Fibroblast of lung (primary cell): ENCODE data around the gene TTC24. TPM values are rescaled to one million over a fixed set of nuclear protein-coding genes. Genes with fewer than 3 reads are reported as not detected.

ENCODE experiments used
- DNase-seq, 2 donors: peaks; one replicate each; pipeline versions ENCODE4 v3.0.0 to v3.0.0-alpha.2; 2010; ENCODE audit warnings: low read depth in 2 of 2
- H2AFZ ChIP-seq: 2 replicates; pipeline ENCODE4 v1.5.1; 2012; ENCODE audit warnings: low read length, control low read depth, inconsistent platforms
- H3K27ac ChIP-seq: 2 replicates; pipeline ENCODE4 v1.5.1; 2011; ENCODE audit warnings: low read length, control low read depth; ENCODE audit not compliant: insufficient read depth
- H3K27me3 ChIP-seq: 2 replicates; pipeline ENCODE4 v1.5.1; 2011; ENCODE audit warnings: mild to moderate bottlenecking, low read length; ENCODE audit not compliant: control insufficient read depth, insufficient read depth
- H3K36me3 ChIP-seq: 2 replicates; pipeline ENCODE4 v1.5.1; 2011; ENCODE audit warnings: low read length; ENCODE audit not compliant: control insufficient read depth, insufficient read depth
- H3K4me1 ChIP-seq: 2 replicates; pipeline ENCODE4 v1.5.1; 2011; ENCODE audit warnings: low read length; ENCODE audit not compliant: control insufficient read depth, insufficient read depth; ENCODE audit errors: extremely low read depth
- H3K4me2 ChIP-seq: 2 replicates; pipeline ENCODE4 v1.5.1; 2011; ENCODE audit warnings: low read length, control low read depth; ENCODE audit not compliant: insufficient read depth; ENCODE audit errors: extremely low read depth
- H3K4me3 ChIP-seq, 4 experiments: fragments of 200-600 bp in 1 of 4; sonication (generic) in 1 of 4; replicated peaks in 1 of 4; 2 replicates each; pipeline ENCODE4 v1.5.1; 2011 to 2016; ENCODE audit warnings: low read length in 4 of 4, low read depth in 3 of 4, mild to moderate bottlenecking in 3 of 4, control low read depth in 2 of 4, inconsistent platforms in 1 of 4, mixed read lengths in 1 of 4; ENCODE audit not compliant: insufficient read depth in 1 of 4; ENCODE audit errors: control extremely low read depth in 1 of 4
- H3K79me2 ChIP-seq: 2 replicates; pipeline ENCODE4 v1.5.1; 2012; ENCODE audit warnings: mild to moderate bottlenecking, low read length, inconsistent platforms; ENCODE audit not compliant: control insufficient read depth, insufficient read depth
- H3K9ac ChIP-seq: 2 replicates; pipeline ENCODE4 v1.5.1; 2011; ENCODE audit warnings: mild to moderate bottlenecking, low read length, control low read depth; ENCODE audit not compliant: insufficient read depth
- H3K9me3 ChIP-seq: 2 replicates; pipeline ENCODE4 v1.5.1; 2012; ENCODE audit warnings: low read depth, low read length; ENCODE audit not compliant: control insufficient read depth, insufficient read depth
- H4K20me1 ChIP-seq: 2 replicates; pipeline ENCODE4 v1.5.1; 2011; ENCODE audit warnings: low read length; ENCODE audit not compliant: control insufficient read depth, insufficient read depth; ENCODE audit errors: extremely low read depth
- EZH2 ChIP-seq: IDR thresholded peaks from 2 replicates; pipeline ENCODE4 v1.5.1; 2012; ENCODE audit warnings: low read length, control low read depth, mild to moderate bottlenecking; ENCODE audit errors: missing control alignments
- polyA plus RNA-seq, 2 donors: library from polyadenylated mRNA; depleted of rRNA in 1 of 2; stranded (reverse) in 1 of 2; unstranded in 1 of 2; fragments of >200 nt; gene quantifications; 2 replicates each; pipeline ENCODE4 v1.2.1, GENCODE V29; 2011 to 2012; ENCODE audit warnings: missing spikeins in 1 of 2
- total RNA-seq: library from RNA; depleted of rRNA; stranded (reverse); fragments of >200 nt; gene quantifications from 2 replicates; pipeline ENCODE4 v1.2.1, GENCODE V29; 2014
- TF ChIP-seq, protein P1 (sequence below), 2 donors: IDR thresholded peaks in 1 of 2; conservative IDR thresholded peaks in 1 of 2; 1 replicate in 1 of 2; 2 replicates in 1 of 2; pipeline ENCODE4 v1.5.1; 2011 to 2012; ENCODE audit warnings: low read length in 2 of 2, control low read depth in 1 of 2, inconsistent platforms in 1 of 2, low read depth in 1 of 2, mild to moderate bottlenecking in 1 of 2

Gene TTC24
- total and polyA plus RNA-seq, 2 donors (not counting 1 experiment from before 2014, with no cell fraction given): not detected

DNA sequence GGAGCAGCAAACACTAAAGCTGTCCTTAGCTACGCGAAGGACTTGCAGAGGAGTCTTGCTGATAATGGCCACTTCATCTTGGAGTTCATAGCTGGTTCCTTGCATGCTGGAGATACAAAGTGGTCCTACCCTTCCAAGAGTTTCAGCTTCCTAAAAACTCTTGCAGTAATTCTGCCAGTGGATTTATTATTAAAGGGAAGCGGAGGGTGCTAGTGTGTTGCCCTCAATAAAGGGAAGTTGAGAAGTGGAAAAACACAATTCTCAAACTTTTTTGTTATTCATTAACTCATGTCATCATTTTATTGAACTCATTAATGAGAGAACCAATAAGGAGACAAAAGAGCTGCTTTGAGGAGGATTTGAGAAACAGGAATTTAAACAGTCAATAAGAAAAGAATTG, 33.1 kb downstream of the TTC24 start:
- Histone ChIP-seq H3K27ac (no peak overlapping the region), H3K27me3 (peaks cover 13% of the 10 kb centered on the region)
- DNase-seq: no peak

GRCh38 chr1:156615946-156616345, 36.4 kb downstream of the TTC24 start:
- H2AFZ ChIP-seq: no peak overlapping the region
- no peak for DNase-seq
- no peak overlapping the region for H3K27ac ChIP-seq
- no peaks in the 10 kb centered on the region for H3K36me3 ChIP-seq
- H3K79me2 ChIP-seq: no peaks in the 10 kb centered on the region
- peak overlapping the region; percentile 7 for H3K4me2 ChIP-seq
- H3K4me3 ChIP-seq: peak overlapping the region in 1 of 4 experiments; percentile 6
- no peaks in the 10 kb centered on the region for H3K4me1 ChIP-seq
- no peak overlapping the region for H3K9ac ChIP-seq
- H4K20me1 ChIP-seq: no peaks in the 10 kb centered on the region
- no peaks in the 10 kb centered on the region for H3K9me3 ChIP-seq
- no peak for TF ChIP-seq EZH2
- TF ChIP-seq, protein P1, sequence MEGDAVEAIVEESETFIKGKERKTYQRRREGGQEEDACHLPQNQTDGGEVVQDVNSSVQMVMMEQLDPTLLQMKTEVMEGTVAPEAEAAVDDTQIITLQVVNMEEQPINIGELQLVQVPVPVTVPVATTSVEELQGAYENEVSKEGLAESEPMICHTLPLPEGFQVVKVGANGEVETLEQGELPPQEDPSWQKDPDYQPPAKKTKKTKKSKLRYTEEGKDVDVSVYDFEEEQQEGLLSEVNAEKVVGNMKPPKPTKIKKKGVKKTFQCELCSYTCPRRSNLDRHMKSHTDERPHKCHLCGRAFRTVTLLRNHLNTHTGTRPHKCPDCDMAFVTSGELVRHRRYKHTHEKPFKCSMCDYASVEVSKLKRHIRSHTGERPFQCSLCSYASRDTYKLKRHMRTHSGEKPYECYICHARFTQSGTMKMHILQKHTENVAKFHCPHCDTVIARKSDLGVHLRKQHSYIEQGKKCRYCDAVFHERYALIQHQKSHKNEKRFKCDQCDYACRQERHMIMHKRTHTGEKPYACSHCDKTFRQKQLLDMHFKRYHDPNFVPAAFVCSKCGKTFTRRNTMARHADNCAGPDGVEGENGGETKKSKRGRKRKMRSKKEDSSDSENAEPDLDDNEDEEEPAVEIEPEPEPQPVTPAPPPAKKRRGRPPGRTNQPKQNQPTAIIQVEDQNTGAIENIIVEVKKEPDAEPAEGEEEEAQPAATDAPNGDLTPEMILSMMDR (conservative IDR thresholded peaks at IDR 0.05 in 1 of 2, IDR thresholded peaks at IDR 0.05 in 1 of 2; ENCODE audit: low read depth in 1 of 2, low read length in 2 of 2): no peak
- H3K27me3 ChIP-seq: peaks cover 30% of the 10 kb centered on the region

More for the DNA sequence above, 33.1 kb downstream of the TTC24 start:
- Histone ChIP-seq H3K4me3 (no peak overlapping the region), H4K20me1 (no peaks in the 10 kb centered on the region), H3K4me1 (no peaks in the 10 kb centered on the region), H3K79me2 (no peaks in the 10 kb centered on the region), H2AFZ (no peak overlapping the region), H3K9ac (no peak overlapping the region), H3K9me3 (no peaks in the 10 kb centered on the region), H3K36me3 (no peaks in the 10 kb centered on the region), H3K4me2 (no peak overlapping the region)
- TF ChIP-seq EZH2: no peak
- TF ChIP-seq, protein P1 (conservative IDR thresholded peaks at IDR 0.05 in 1 of 2, IDR thresholded peaks at IDR 0.05 in 1 of 2; ENCODE audit: low read depth in 1 of 2, low read length in 2 of 2): no peak

- TF ChIP-seq, protein P1 (conservative IDR thresholded peaks at IDR 0.05 in 1 of 2, IDR thresholded peaks at IDR 0.05 in 1 of 2; ENCODE audit: low read depth in 1 of 2, low read length in 2 of 2): peak; percentile 13 to 21
- no peak for TF ChIP-seq EZH2
- Histone ChIP-seq H3K27ac (no peak overlapping the region), H3K4me3 (no peak overlapping the region), H2AFZ (no peak overlapping the region), H3K9me3 (no peaks in the 10 kb centered on the region), H3K4me1 (no peaks in the 10 kb centered on the region), H3K36me3 (no peaks in the 10 kb centered on the region), H3K79me2 (no peaks in the 10 kb centered on the region), H3K9ac (no peak overlapping the region), H3K27me3 (peaks cover 35% of the 10 kb centered on the region), H3K4me2 (no peak overlapping the region), H4K20me1 (no peaks in the 10 kb centered on the region)
- DNase-seq: peak; percentile 63 to 66
These were observed 36.9 kb downstream of the TTC24 start for GRCh38 chr1:156616463-156616862.
